Effector CD8-positive, alpha-beta T cell (primary cell): Measurements from ENCODE around the gene SHPK.

Experiments
- DNase-seq: peaks from one replicate; lab custom pipeline; 2025; lab: John Stamatoyannopoulos, UW

Gene SHPK

GRCh38 chr17:3626831-3627768, 8.9 kb downstream of the SHPK start:
- DNase-seq, result no peak

GRCh38 chr17:3622977-3623594, 13.0 kb downstream of the SHPK start:
- DNase-seq, result no peak

- DNase-seq, result no peak
These were observed 14.8 kb downstream of the SHPK start for GRCh38 chr17:3621146-3621720.

GRCh38 chr17:3615160-3615870, 20.7 kb downstream of the SHPK start:
- DNase-seq, result no peak

- no peak for DNase-seq
These were observed 22.9 kb downstream of the SHPK start for GRCh38 chr17:3613124-3613523.

- no peak for DNase-seq
These were observed 25.5 kb downstream of the SHPK start for GRCh38 chr17:3610523-3610922.

- no peak for DNase-seq
These were observed 26.4 kb downstream of the SHPK start for GRCh38 chr17:3609689-3610088.

- DNase-seq, result no peak
These were observed 32.2 kb downstream of the SHPK start for GRCh38 chr17:3603870-3604259.

GRCh38 chr17:3603119-3603869, 32.8 kb downstream of the SHPK start:
- no peak for DNase-seq

GRCh38 chr17:3602499-3602898, 33.6 kb downstream of the SHPK start:
- DNase-seq, result no peak

GRCh38 chr17:3600529-3601205, 35.4 kb downstream of the SHPK start:
- no peak for DNase-seq

- DNase-seq, result no peak
These were observed 38.0 kb downstream of the SHPK start for GRCh38 chr17:3598078-3598477.

- DNase-seq, result no peak
These were observed 39.1 kb downstream of the SHPK start for GRCh38 chr17:3596804-3597464.

GRCh38 chr17:3594976-3595375, 41.1 kb downstream of the SHPK start:
- DNase-seq, result no peak

- no peak for DNase-seq
These were observed 41.8 kb downstream of the SHPK start for GRCh38 chr17:3594051-3594800.

- no peak for DNase-seq
These were observed 42.7 kb downstream of the SHPK start for GRCh38 chr17:3593384-3593783.

- no peak for DNase-seq
These were observed 43.7 kb downstream of the SHPK start for GRCh38 chr17:3592216-3592860.

- no peak for DNase-seq
These were observed 45.3 kb downstream of the SHPK start for GRCh38 chr17:3590768-3591167.

- DNase-seq, result no peak
These were observed 45.8 kb downstream of the SHPK start for GRCh38 chr17:3590231-3590630.
